ENCODE measurements around the gene MISFA. TPM values are rescaled to one million over a fixed set of nuclear protein-coding genes. Genes with fewer than 3 reads are reported as not detected.

Gene MISFA
- total and polyA plus RNA-seq, 9 of the 15 experiments (the other 6 are each of a cell fraction or from before 2014, with no cell fraction given), result 1.6 to 6.3 (median 3.4) TPM

GRCh38 chr11:18634140-18635032, 34.8 kb downstream of the MISFA start, which contains the start of gene SPTY2D1 (continued):
- TF ChIP-seq MYC (IDR thresholded peaks at IDR 0.05; ENCODE audit: low read depth, low read length) (peak; percentile 95), MYC (CRISPR knock-in tag; IDR thresholded peaks at IDR 0.05; ENCODE audit: borderline replicate concordance, low read depth) (peak; percentile 35; the same call in 1 of the 2 replicates), NFE2 (IDR thresholded peaks at IDR 0.05; ENCODE audit: low read depth) (peak; percentile 87), THAP12 (CRISPR knock-in tag; IDR thresholded peaks at IDR 0.05) (0 out of 2 replicates have a peak, but pooled peaks have one; percentile 47), HDAC2 (IDR thresholded peaks at IDR 0.05) (peak; percentile 69), BCOR (IDR thresholded peaks at IDR 0.05) (0 out of 2 replicates have a peak, but pooled peaks have one; percentile 11), ZNF165 (CRISPR knock-in tag; IDR thresholded peaks at IDR 0.05; ENCODE audit: borderline replicate concordance) (0 out of 2 replicates have a peak, but pooled peaks have one; percentile 25), NRF1 (conservative IDR thresholded peaks at IDR 0.05 in 1 of 2, IDR thresholded peaks at IDR 0.05 in 1 of 2) (peak; percentile 95 to 96), SMAD2 (IDR thresholded peaks at IDR 0.05; ENCODE audit: low read depth, low read length) (no peak), SUPT5H (IDR thresholded peaks at IDR 0.05) (peak; percentile 97)
